Myocyte (in vitro differentiated cells): ENCODE results near the gene CEMIP. TPM values are rescaled to one million over a fixed set of nuclear protein-coding genes. Genes with fewer than 3 reads are reported as not detected.

Experiments used
- DNase-seq: peaks from one replicate; pipeline ENCODE4 v3.0.0-alpha.2; 2012; ENCODE audit warnings: low read depth
- total RNA-seq: library from RNA; depleted of rRNA; stranded (reverse); fragments of >200 nt; gene quantifications from 2 replicates; pipeline ENCODE4 v1.2.3, GENCODE V29; 2014

The CEMIP gene
- total RNA-seq, 1 donor from 2014 or later: 13.9 TPM

DNA sequence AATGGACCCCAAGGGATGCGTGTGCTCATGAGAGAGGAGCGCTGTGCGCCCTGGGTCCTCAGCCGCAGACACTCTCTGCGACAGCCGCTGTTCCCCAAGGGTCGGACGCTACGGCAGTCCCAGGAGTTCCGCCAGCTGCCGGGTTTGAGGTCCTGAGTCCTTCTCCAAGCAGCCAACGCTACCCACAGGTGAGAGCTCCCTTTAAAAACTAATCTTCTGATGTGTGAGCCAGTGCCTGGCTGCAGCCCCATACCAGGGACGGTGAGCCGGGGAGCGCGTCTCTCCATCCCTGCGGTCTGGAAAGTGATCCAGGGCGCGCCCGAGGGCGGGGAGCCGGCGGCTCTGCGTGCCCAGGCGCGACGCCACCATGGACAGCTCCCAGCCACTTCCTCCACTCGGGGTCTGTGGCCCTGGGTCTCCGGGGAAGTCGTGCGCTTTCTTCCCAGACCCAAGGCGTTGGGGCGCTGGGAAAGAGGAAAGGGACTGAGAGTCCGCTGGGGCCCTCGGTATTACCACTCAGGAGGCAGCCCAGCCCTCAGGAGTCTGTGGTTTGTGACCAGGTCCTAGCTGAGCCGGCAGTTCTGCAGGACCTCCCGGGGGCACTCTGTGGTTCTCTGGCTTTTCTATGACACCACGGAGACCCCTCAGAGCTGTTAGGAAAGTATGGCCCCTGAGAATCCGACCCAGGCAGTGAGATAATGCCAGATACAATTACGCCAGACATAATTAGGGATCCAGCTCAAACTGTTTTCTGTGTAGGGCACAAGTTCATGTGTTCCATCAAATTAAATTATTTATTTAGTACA is 1.4 kb downstream of the CEMIP start:
- peak; percentile 82 for DNase-seq

DNA sequence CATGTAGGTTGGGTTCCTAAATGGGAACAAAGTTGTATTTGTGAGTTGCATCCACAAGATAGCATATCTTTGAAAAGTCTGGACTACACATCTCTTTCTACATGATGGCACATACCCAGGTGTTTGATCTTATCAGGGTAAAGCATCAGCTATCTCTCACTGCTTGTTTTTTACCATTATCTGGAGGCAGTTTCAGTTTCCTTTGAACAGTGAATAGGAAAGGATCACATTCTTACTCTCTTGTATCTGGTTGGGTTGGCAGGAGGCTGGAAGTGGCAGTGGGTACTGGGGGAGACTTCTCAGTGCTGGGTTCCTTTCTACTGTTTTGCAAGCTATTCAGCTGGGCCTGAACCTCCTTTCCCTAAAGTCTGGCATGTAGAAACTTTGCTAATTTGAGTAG is 4.1 kb downstream of the CEMIP start:
- no peak for DNase-seq

DNA sequence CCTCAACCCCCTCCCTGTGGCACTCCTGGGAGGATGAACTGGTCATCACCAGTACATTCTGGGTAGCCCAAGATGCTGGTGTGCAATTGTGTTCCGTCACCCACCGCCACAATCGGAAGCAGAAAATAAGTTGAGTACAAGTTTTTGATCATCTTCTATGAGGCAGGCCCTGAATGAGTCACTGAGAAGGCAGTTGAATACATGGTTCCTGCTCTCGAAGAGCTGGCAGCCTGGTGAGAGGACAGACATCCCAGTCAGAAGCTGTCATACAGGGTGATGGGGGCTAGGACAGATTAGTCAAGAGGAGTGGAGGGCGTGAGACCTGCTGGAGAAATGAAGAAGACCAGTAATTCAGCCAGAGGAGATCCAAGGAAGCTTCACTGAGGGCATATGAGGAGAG is 6.2 kb downstream of the CEMIP start:
- DNase-seq: no peak

DNA sequence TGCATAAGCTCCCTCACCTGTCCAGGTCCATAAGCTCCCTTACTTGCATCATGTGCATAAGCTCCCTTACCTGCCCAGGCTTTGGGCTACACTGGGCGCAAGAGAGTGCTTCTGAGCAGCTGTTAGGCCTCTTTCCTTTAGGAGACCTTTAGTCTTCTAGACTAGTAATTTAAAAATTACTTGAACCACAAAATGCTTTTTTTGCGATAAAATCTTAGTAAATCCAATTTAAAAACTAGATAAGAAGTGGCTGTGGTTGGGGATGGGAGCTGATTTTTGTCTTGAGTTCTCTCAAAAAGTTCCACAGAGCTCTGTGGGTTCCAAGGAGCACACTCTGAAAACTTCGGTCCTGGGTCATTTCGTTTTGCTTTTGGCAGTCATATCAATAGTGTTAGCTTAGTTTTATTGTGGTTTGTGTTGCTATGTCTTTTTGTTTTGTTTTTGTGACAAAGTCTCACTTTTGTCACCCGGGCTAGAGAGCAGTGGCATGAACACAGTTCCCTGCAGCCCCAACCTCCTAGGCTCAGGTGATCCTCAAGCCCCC is 6.7 kb downstream of the CEMIP start:
- no peak for DNase-seq

DNA sequence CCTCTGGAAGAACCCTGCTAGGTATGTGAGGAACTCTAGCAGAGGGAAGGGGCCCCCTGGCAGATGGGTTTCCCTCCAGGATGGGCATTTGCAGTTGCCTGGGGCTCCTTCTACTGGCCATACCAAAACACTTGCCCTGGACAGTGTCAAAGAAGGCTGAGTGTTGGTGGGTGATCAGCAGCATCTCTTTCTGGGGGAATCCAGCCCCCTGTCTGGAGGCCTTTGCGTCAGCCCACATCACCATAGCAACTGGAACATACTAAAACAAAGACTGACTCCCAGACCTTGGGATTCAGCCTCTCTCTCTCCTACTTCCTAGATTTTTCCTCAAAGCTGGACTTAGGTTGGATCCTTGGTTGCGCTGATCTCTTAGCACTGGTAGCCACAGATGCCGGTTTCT is 8.1 kb downstream of the CEMIP start:
- DNase-seq: no peak

DNA sequence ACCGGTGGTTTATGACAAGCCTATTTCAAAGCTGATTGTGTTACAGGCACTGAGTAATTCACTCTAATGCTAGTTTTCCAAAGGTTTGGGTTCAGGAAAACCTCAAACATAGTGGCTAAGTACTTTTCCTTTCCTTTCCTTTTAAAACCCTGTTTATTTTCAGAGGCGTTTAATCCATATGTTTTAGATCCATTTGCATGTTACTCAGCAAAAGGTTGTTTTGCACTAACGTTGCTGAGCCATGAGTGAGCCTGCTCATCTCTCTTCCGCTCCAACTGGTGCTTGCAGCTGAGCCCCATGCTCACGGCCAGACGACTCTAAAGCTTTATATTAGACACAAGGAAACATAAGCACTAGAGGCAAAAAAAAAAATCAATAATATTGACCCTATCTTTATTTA is 9.4 kb downstream of the CEMIP start:
- DNase-seq: no peak

DNA sequence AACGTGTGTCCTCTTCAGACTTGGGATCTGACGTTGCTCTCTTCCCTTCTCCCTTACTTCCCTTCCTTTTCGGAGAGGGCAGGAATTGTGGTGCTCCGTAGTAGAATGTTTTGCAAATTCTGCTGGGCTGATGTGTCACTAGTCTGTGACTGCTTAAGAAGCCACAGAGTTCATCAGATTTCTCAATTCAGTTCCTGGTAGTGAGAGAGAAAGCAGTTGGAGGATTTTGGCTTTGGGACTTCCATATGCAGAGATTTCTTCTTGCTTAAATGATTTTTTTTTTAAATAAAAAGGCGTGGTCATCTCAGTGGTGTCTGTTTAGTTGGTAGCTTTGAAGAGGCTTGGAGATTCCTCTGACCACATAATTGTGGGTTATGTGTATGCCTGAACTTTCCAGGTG is 10.1 kb downstream of the CEMIP start:
- DNase-seq: peak; percentile 52

DNA sequence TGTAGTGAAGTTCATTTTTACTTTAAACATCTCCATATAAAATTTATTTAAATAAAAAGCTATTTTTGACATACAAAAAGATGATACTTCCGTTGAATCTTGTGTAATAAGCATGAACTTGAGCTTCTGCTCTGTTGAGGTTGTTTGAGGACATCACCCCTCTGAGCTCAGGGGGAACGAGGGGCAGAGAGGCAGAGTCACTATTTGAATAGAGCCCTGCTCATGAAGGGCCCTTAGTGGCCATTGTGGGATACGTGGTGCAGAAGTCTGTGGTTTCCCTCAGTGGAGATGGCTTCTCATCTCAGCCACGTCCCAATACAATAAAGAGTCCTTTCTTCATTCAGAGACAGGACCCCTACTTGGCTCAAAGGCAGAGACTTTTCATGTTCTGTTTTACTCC is 10.6 kb downstream of the CEMIP start:
- DNase-seq: peak; percentile 83

DNA sequence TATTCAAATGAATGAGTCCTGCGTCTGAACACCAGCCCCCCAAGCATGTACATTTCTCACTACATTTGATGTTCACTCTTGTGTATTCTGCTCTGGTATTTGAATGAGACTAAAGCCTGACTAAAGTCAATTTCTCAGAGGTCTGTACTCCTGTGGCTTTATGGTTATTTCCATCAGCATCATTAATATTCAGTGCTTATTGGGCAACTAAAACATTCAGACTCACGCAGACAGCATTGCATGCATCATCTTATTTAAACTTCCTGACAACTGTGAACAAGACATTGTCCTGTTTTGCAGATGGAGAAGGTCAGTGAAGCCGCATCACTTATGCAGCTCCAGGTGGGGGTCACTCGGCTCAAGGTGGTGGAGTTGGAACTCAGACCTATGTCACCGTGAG is 11.1 kb downstream of the CEMIP start:
- no peak for DNase-seq

DNA sequence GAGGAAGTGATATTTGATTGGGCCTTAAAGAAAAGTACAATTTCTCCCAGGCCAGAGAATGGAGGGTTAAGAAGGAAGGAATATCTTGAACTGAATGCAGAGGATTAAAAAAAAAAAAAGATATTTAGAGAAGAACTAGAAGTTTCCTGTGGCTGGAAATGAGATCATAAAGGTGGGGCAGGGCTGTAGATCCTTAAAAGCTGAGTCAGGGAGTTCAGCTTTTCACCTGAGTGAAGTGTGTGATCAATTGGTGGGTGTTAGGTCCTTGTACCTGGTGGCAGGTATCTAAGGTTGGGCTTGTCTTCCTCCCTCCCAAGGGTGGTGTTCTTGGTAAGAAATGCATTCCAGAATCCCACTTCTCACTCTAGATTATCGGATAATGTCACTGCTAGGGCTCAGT is 11.8 kb downstream of the CEMIP start:
- DNase-seq: no peak

DNA sequence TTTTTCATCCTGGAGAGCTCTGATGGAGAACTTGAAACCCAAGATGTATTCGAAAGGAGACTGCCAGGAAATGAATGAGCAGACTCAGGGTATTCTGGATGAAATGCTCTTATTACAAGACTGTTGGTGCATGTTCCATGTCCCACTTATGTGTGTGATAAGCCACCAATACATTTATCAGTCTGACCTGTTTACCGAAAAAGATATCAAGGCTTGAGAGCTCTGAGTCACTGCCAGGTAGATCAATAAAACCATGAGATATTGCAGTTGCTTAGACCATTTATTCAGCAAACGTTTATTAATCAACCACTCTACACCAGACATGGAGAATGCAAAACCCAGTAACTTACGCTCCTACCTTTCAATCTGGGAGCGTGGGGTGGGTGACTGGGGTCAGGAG is 17.2 kb downstream of the CEMIP start:
- DNase-seq: no peak

DNA sequence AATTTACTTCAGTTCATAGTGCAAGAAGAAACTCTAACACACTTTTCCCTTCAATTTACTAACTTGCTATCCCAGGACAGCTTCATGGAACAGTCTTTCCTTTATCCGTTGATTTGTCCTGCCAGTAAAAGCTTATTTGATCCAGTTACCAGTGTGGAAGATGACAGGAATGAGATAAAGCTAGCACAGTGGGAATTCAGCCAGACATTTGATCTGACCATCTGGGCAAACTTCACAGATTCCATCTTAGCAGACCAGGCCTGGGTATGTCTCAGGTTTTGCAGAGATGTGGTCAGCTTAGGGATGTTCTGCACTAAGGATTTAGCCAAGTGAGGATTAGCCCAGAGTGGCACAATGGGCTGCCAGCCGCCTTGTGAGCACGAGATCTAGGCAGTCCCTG is 19.7 kb downstream of the CEMIP start:
- DNase-seq: no peak

DNA sequence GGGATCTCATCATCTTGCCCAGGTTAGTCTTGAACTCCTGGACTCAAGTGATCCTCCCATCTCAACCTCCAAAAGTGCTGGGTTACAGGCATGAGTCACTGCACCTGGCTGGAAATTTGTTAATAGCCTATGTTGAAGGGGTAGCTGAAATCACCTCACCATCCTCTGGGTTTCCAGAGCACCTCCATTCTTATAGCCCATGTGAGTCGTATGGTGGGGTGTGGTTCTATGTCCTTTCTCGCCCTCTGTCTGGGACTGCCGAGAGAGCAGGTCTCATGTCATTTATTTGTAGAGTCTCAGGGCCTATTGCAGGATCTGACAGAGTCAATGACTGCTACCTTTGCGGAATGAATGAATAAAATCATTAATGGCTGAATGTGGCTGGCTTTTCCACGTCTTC is 20.9 kb downstream of the CEMIP start:
- DNase-seq: no peak

DNA sequence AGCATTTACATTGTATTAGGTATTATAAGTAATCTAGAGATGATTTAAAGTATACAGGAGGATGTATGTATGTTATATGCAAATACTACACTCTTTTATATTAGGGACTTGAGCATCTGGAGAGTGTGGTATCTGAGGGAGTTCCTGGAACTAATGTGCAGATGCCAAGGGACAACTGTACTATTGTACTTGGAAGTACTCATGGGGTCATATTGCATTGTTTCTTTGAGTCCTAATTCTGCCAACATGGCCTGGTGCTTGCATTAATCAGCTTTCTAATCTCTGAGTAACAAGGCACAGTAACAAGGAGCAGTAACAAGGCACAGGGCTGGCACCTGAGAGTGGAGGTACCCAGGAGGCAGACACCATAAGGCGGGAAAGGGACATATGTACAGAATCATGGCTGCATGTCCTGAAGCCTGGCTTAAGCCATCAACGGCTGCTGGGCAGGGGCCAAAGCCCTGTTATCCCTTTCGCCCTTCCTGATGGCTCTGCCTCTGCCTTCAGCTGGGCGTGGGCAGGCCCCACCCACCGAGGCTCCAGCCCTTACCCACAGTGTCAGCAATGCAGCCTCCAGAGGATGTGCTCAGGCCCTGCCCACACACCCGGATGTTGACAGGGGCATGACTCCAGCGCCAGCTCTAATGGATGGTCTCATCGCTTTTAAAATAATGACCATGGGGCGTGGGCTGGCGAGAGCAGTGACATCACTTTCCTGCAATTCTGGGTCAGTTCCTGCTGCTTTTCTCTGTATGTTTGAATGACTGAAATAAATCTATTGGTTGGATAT is 22.9 kb downstream of the CEMIP start:
- DNase-seq: peak; percentile 63

DNA sequence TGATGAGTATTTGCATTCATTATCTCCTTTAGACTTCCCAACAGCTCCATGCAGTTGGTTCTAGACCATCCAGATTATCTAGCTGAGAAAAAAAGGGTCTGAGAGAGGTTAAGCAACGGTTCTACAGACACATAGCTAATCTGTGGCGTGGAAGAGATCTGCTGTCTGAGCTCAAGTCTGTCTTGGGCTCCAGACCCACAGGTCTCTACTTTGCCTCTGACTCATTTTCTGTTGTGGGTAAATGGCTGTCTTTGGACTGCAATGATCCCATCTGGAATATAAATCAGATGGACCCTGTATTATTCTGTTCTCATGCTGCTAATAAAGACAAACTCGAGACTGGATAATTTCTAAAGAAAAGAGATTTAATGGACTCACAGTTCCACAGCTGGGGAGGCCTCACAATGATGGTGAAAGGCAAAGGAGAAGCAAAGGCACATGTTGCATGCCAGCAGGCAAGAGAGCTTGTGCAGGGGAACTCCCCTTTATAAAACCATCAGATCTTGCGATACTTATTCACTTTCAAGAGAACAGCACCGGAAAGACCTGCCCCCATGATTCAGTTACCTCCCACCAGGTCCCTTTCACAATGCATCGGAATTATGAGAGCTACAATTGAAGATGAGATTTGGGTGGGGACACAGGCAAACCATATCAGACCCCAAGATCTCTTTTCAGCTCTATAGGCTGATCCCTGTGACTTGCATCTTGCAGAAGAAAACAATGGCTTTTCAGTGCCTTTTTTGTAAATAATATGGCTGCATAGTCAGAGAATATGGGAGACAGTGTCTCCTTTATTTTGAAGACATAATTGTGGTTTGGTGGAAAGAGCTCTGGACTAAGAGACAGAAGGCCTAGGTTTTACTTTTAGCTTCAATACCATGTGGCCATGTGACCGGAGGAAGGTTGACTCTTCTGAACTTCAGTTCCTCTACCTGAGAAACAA is 24.7 kb downstream of the CEMIP start:
- no peak for DNase-seq

DNA sequence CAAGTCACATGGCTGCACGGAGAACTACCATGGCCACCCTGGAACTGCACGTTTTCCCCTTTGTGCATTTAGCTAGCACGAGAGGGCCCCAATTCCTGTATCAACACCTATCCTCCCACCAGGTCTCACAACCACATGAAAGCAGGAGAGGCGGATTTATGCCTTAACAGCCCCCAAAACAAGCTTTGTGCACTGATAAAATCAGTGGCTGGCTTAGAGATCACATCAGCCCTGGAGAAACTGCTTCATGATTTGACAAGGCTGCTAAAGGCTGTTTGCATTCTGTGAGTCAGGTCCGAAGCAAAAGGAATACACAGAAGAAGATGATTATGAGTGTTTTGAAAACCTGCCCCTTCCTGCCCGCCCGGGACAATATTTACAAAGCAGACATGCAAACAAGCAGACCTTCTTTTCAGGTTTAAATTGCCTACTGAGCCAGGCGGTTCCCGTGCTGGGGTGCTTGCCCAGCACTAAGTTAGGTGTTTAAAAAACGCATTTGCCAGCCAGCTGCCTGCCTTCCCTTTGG is 25.9 kb downstream of the CEMIP start:
- no peak for DNase-seq

DNA sequence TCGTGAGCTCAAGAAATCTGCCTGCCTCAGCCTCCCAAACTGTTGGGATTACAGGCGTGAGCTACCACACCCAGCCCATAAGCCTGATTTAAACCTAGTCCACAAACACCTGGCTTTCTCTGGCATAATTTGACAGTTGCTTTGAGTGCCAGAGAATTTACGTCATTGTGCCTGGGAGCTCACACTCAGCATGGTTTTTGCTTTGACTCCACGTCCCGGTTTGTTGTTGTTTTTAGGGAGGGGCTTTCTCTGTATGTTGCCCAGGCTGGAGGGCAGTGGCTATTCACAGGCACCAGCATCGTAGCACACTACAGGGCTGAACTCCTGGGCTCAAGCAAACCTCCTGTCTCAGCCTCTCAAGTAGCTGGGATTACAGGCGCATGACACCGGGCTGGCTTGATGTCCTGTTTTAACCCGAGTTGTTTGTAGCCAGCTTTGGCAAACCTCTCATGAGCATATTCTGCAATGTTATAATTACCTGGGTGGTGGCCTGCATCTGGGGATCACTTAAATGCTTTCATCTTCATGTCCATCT is 32.7 kb downstream of the CEMIP start:
- DNase-seq: peak; percentile 45

DNA sequence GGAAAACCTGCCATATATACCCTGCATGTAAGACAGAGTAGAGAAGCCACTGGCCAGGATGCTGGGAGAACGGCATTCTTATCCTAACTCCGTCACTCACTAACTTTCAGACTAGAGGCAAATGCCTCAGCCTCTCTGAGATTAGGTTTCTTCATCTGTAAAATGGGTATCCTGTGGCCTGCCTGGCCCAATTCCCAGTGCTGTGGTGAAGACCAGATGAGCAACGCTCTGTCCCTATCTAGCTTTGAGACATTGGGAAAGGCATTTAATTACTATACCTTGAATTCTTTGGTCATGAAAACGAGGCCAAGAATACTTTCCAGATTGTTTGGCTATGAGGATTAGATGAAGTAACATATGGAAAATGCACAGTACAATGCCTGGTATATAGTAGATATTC is 35.9 kb downstream of the CEMIP start:
- DNase-seq: no peak

DNA sequence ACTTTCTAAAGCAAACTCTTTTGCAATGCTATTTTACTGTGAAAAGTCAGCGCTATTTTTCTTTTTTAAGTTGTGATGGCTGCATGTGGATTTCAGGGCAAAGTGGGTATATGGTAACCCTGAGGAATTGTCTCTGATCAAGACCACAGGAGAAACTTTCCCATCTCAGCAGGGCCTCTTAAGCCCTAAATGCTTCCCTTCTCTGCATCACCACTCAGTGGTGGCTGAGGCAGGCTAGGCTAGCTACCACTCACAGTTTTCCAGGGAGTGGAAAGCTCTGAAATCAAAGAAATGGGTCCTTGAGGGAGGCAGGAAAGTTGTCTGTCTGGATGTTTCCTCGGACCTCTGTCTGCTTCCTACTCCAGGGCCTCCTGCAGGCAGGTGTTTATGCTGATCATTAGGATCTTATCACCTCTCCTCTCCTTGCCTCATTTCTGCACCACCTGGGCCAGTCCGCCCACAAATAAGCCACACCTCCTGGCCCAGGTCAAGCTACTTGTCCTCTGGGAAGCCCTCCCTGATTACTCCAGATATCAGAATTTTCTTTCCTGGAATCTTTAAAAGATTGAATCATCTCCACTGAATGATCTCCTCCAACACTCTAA is 37.0 kb downstream of the CEMIP start:
- DNase-seq: no peak

DNA sequence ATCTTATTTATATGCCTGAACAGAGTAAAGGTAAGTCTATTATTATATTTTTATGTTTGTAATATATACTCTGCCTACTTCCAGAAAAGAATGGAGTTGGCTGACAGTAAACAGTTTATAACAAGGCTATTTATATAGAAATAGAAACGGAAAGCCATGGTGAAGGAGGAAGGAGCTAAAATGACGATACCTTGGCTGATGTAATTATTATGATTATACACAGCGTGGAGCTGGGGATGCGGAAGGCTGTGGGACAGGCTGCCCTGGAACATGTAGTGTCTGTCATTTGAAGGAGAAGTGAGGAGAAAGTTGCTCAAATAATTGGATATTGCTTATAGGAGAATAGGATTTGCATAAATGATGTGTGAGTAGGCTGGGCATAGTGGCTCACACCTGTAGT is 37.8 kb downstream of the CEMIP start:
- DNase-seq: no peak
